Smooth muscle cell (in vitro differentiated cells): Measurements from ENCODE around the gene ACACB. TPM values are rescaled to one million over a fixed set of nuclear protein-coding genes. Genes with fewer than 3 reads are reported as not detected.

Source experiments
- DNase-seq: peaks from one replicate; lab custom pipeline; 2025; ENCODE audit not compliant: unreplicated experiment; lab: John Stamatoyannopoulos, UW
- H2AFZ ChIP-seq: fragments of 200-600 bp; sonication (generic); 2 replicates; pipeline ENCODE4 v1.6.0; 2016; ENCODE audit warnings: antibody characterized with exemption, low read depth, mild to moderate bottlenecking
- H3F3A ChIP-seq: fragments of 200-600 bp; sonication (generic); 2 replicates; pipeline ENCODE4 v1.6.0; 2017; ENCODE audit warnings: antibody characterized with exemption, low read depth
- H3K27ac ChIP-seq: fragments of 200-600 bp; sonication (generic); 2 replicates; pipeline ENCODE4 v1.5.1; 2016; ENCODE audit warnings: low read depth, mild to moderate bottlenecking
- H3K27me3 ChIP-seq: fragments of 200-600 bp; sonication (generic); 2 replicates; pipeline ENCODE4 v1.6.1; 2016; ENCODE audit warnings: low read depth, mild to moderate bottlenecking
- H3K36me3 ChIP-seq: fragments of 200-600 bp; sonication (generic); 2 replicates; pipeline ENCODE4 v1.5.1; 2016; ENCODE audit warnings: low read depth
- H3K4me1 ChIP-seq: fragments of 200-600 bp; sonication (generic); 2 replicates; pipeline ENCODE4 v1.5.1; 2016; ENCODE audit warnings: low read depth
- H3K4me2 ChIP-seq: fragments of 200-600 bp; sonication (generic); 2 replicates; pipeline ENCODE4 v1.6.0; 2016; ENCODE audit warnings: mild to moderate bottlenecking
- H3K4me3 ChIP-seq: fragments of 200-600 bp; sonication (generic); 2 replicates; pipeline ENCODE4 v1.5.1; 2016; ENCODE audit warnings: mild to moderate bottlenecking
- H3K79me2 ChIP-seq: fragments of 200-600 bp; sonication (generic); 2 replicates; pipeline ENCODE4 v1.6.0; 2016; ENCODE audit warnings: low read depth, mild to moderate bottlenecking
- H3K9ac ChIP-seq: fragments of 200-600 bp; sonication (generic); 2 replicates; pipeline ENCODE4 v1.6.0; 2016; ENCODE audit warnings: low read depth
- H3K9me3 ChIP-seq: fragments of 200-600 bp; sonication (generic); replicated peaks from 2 replicates; pipeline ENCODE4 v1.5.1; 2016; ENCODE audit warnings: low read depth
- H4K20me1 ChIP-seq: fragments of 200-600 bp; sonication (generic); 2 replicates; pipeline ENCODE4 v1.6.0; 2016; ENCODE audit warnings: low read depth
- CTCF ChIP-seq: fragments of 200-600 bp; sonication (generic); IDR thresholded peaks from 2 replicates; pipeline ENCODE4 v1.5.1; 2017; ENCODE audit warnings: borderline replicate concordance, mild to moderate bottlenecking, antibody characterized with exemption; ENCODE audit not compliant: insufficient read depth, poor library complexity, severe bottlenecking
- WGBS: methylation state at CpG from one replicate; pipeline ENCODE4 v1.1.7; 2016; ENCODE audit warnings: low lambda C conversion rate; 5-methylcytosine and 5-hydroxymethylcytosine counted together
- polyA plus RNA-seq: library from polyadenylated mRNA; unstranded; fragments of >200 nt; fragmentation: Nextera tagmentation; extraction: Ambion mirVana; gene quantifications from 2 replicates; pipeline ENCODE4 v1.2.1, GENCODE V29; 2016
- total RNA-seq: library from RNA; depleted of rRNA; stranded (reverse); fragments of >200 nt; gene quantifications from 2 replicates; pipeline ENCODE4 v1.2.3, GENCODE V29; 2014

Gene ACACB
- total and polyA plus RNA-seq, 2 experiments from 2014 or later = 0.58 to 2.0 TPM

DNA sequence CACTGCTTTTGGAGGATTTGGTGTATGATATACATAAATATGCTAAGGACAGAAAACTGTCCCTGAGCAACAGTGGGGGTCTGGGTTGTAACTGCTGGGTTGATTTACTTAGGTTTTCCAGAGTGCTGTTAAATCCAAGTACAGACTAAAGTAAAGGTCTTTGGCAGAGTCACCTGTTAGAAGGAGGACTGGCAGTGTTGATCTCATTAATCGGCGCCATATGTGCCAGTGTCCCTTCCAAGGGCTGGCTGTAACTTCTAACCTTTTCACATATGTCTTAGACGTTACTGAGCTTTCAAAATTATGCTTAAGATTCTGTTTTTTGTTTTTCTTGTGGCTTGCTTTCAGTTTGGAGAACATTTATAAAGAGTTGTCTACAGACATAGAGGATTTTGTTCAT lies 13.9 kb upstream of the ACACB start:
- H3K36me3 ChIP-seq = peaks cover 8% of the 10 kb centered on the region
- H3K27ac ChIP-seq = peak overlapping the region; percentile 81
- H3F3A ChIP-seq = no peaks in the 10 kb centered on the region
- 95% methylated on average over 3 of the region's 3 CpGs for WGBS
- no peak overlapping the region for H2AFZ ChIP-seq
- peaks cover 4% of the 10 kb centered on the region for H4K20me1 ChIP-seq
- TF ChIP-seq CTCF = no peak
- no peaks in the 10 kb centered on the region for H3K9me3 ChIP-seq
- H3K79me2 ChIP-seq = peaks cover 21% of the 10 kb centered on the region
- no peak overlapping the region for H3K9ac ChIP-seq
- H3K4me2 ChIP-seq = no peak overlapping the region
- H3K27me3 ChIP-seq = no peaks in the 10 kb centered on the region
- peaks cover 8% of the 10 kb centered on the region for H3K4me1 ChIP-seq
- no peak for DNase-seq
- H3K4me3 ChIP-seq = no peak overlapping the region

DNA sequence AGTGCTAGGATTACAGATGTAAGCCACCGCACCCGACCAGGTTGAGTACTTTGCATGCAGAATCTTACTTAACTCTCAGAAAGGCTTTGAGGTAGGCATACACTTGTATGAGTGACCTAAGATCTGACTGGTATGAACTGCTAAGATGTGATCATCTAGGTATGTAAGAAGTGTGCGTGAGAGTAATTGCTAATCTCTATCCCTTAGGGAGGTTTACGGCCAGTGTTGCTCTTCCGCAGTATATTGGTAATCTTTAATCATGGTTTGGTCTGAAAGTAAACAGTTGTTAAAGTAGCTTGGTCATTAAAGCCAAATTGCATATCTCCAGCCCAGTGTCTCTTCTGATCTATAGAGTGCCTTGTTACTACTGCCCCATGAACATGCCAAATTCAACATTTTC lies 11.2 kb upstream of the ACACB start:
- H3K4me2 ChIP-seq = no peak overlapping the region
- no peak for TF ChIP-seq CTCF
- no peak for DNase-seq
- WGBS = 89% methylated on average over 5 of the region's 5 CpGs
- H3K4me1 ChIP-seq = no peaks in the 10 kb centered on the region
- peaks cover 7% of the 10 kb centered on the region for H3K79me2 ChIP-seq
- H3K27ac ChIP-seq = no peak overlapping the region
- H2AFZ ChIP-seq = no peak overlapping the region
- H3K27me3 ChIP-seq = no peaks in the 10 kb centered on the region
- H3F3A ChIP-seq = peaks cover 2% of the 10 kb centered on the region
- H3K9ac ChIP-seq = no peak overlapping the region
- H4K20me1 ChIP-seq = peaks cover 4% of the 10 kb centered on the region
- H3K36me3 ChIP-seq = peaks cover 8% of the 10 kb centered on the region
- no peak overlapping the region for H3K4me3 ChIP-seq
- H3K9me3 ChIP-seq = no peaks in the 10 kb centered on the region

DNA sequence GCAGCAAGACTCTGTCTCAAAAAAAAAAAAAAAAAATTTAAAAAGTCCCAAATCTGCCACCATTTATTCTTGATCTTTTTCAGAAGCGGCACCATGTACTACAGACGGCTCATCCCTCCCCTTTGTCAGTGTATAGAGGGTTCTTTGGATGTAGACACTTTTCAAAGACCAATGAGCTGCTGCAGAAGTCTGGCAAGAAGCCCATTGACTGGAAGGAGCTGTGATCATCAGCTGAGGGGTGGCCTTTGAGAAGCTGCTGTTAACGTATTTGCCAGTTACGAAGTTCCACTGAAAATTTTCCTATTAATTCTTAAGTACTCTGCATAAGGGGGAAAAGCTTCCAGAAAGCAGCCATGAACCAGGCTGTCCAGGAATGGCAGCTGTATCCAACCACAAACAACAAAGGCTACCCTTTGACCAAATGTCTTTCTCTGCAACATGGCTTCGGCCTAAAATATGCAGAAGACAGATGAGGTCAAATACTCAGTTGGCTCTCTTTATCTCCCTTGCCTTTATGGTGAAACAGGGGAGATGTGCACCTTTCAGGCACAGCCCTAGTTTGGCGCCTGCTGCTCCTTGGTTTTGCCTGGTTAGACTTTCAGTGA lies 6.5 kb upstream of the ACACB start:
- H3K79me2 ChIP-seq = no peaks in the 10 kb centered on the region
- no peak overlapping the region for H3K4me3 ChIP-seq
- DNase-seq = no peak
- H3K4me2 ChIP-seq = no peak overlapping the region
- TF ChIP-seq CTCF = no peak
- H3K9ac ChIP-seq = no peak overlapping the region
- H3K36me3 ChIP-seq = no peaks in the 10 kb centered on the region
- H3K27me3 ChIP-seq = no peaks in the 10 kb centered on the region
- peaks cover 16% of the 10 kb centered on the region for H3F3A ChIP-seq
- peaks cover 9% of the 10 kb centered on the region for H3K4me1 ChIP-seq
- peak overlapping the region; percentile 93 for H3K27ac ChIP-seq
- no peaks in the 10 kb centered on the region for H3K9me3 ChIP-seq
- no peaks in the 10 kb centered on the region for H4K20me1 ChIP-seq
- 92% methylated on average over 6 of the region's 6 CpGs for WGBS
- H2AFZ ChIP-seq = no peak overlapping the region

GRCh38 chr12:109110988-109111495 lies 5.3 kb upstream of the ACACB start:
- no peaks in the 10 kb centered on the region for H3K79me2 ChIP-seq

More at GRCh38 chr12:109110988-109111495, 5.3 kb upstream of the ACACB start:
- H3K9ac ChIP-seq = peak overlapping the region; percentile 89
- peak overlapping the region; percentile 96 for H2AFZ ChIP-seq
- no peaks in the 10 kb centered on the region for H3K9me3 ChIP-seq
- DNase-seq = peak; percentile 52
- H3K36me3 ChIP-seq = no peaks in the 10 kb centered on the region
- H3K27me3 ChIP-seq = no peaks in the 10 kb centered on the region
- no peak for TF ChIP-seq CTCF
- H3K4me2 ChIP-seq = peak overlapping the region; percentile 89
- H3K4me1 ChIP-seq = peaks cover 14% of the 10 kb centered on the region
- peak overlapping the region; percentile 93 for H3K27ac ChIP-seq
- WGBS = 10% methylated on average over 19 of the region's 28 CpGs
- H3K4me3 ChIP-seq = peak overlapping the region; percentile 65
- H4K20me1 ChIP-seq = no peaks in the 10 kb centered on the region
- peaks cover 16% of the 10 kb centered on the region for H3F3A ChIP-seq
